GM23338 (cell line): ENCODE measurements around the gene RGS21. TPM values are rescaled to one million over a fixed set of nuclear protein-coding genes. Genes with fewer than 3 reads are reported as not detected.

Experiments
- ATAC-seq: fragments of 200-7000 bp; cut with Tn5 transposase; 3 replicates; pipeline ENCODE4 v1.9.1; 2020
- DNase-seq: peaks from one replicate; pipeline ENCODE4 v3.0.0-alpha.2; 2015; ENCODE audit warnings: low spot score
- H2AFZ ChIP-seq: fragments of 200-600 bp; sonication (generic); 2 replicates; pipeline ENCODE4 v1.8.0; 2016; ENCODE audit warnings: antibody characterized with exemption, mild to moderate bottlenecking, moderate library complexity
- H3F3A ChIP-seq: fragments of 200-600 bp; sonication (generic); replicated peaks from 2 replicates; pipeline ENCODE4 v1.8.0; 2017; ENCODE audit warnings: antibody characterized with exemption, mixed run types, low read depth
- H3K27ac ChIP-seq: fragments of 200-600 bp; sonication (generic); 2 replicates; pipeline ENCODE4 v1.6.1; 2016; ENCODE audit warnings: low read depth
- H3K27me3 ChIP-seq: fragments of 200-600 bp; sonication (generic); 2 replicates; pipeline ENCODE4 v1.8.0; 2016; ENCODE audit warnings: mild to moderate bottlenecking, mixed run types, moderate library complexity; ENCODE audit not compliant: insufficient read depth
- H3K36me3 ChIP-seq: fragments of 200-600 bp; sonication (generic); 2 replicates; pipeline ENCODE4 v1.8.0; 2016; ENCODE audit warnings: mild to moderate bottlenecking; ENCODE audit not compliant: insufficient read depth
- H3K4me1 ChIP-seq: fragments of 200-600 bp; sonication (generic); 2 replicates; pipeline ENCODE4 v1.8.0; 2016; ENCODE audit warnings: mild to moderate bottlenecking, moderate library complexity; ENCODE audit not compliant: insufficient read depth
- H3K4me2 ChIP-seq: fragments of 200-600 bp; sonication (generic); 2 replicates; pipeline ENCODE4 v1.7.1; 2017; ENCODE audit warnings: mixed run types
- H3K4me3 ChIP-seq: fragments of 200-600 bp; sonication (generic); 2 replicates; pipeline ENCODE4 v1.6.1; 2016; ENCODE audit warnings: mixed run types
- H3K79me2 ChIP-seq: fragments of 200-600 bp; sonication (generic); replicated peaks from 2 replicates; pipeline ENCODE4 v1.8.0; 2017; ENCODE audit warnings: mild to moderate bottlenecking; ENCODE audit not compliant: insufficient read depth
- H3K9me2 ChIP-seq: fragments of 200-600 bp; sonication (generic); 2 replicates; pipeline ENCODE4 v1.8.0; 2017; ENCODE audit not compliant: insufficient read depth
- H4K20me1 ChIP-seq: fragments of 200-600 bp; sonication (generic); replicated peaks from 2 replicates; pipeline ENCODE4 v1.8.0; 2017; ENCODE audit warnings: mild to moderate bottlenecking; ENCODE audit not compliant: insufficient read depth
- H3K27ac Mint-ChIP-seq: 2 replicates; pipeline ENCODE4 v1.8.0; 2020; ENCODE audit warnings: inconsistent platforms, mild to moderate bottlenecking, moderate library complexity, mixed read lengths
- H3K27me3 Mint-ChIP-seq: 3 replicates; pipeline ENCODE4 v1.8.0; 2022; ENCODE audit warnings: low read depth, mild to moderate bottlenecking, moderate library complexity, mixed read lengths, inconsistent platforms; ENCODE audit not compliant: insufficient read depth, poor library complexity
- H3K36me3 Mint-ChIP-seq: 3 replicates; pipeline ENCODE4 v1.8.0; 2021; ENCODE audit warnings: low read depth, mild to moderate bottlenecking, inconsistent platforms, moderate library complexity, mixed read lengths
- H3K4me1 Mint-ChIP-seq: 3 replicates; pipeline ENCODE4 v1.8.0; 2020; ENCODE audit warnings: mild to moderate bottlenecking, inconsistent platforms, mixed read lengths
- H3K4me3 Mint-ChIP-seq: 3 replicates; pipeline ENCODE4 v1.8.0; 2021; ENCODE audit warnings: moderate library complexity, mild to moderate bottlenecking, inconsistent platforms, mixed read lengths
- H3K9me3 Mint-ChIP-seq: 3 replicates; pipeline ENCODE4 v1.8.0; 2020; ENCODE audit warnings: moderate library complexity, mild to moderate bottlenecking, inconsistent platforms, mixed read lengths
- CREB1 ChIP-seq: fragments of 250-450 bp; sonication (Bioruptor Pico); IDR thresholded peaks from 2 replicates; pipeline ENCODE4 v1.5.0; 2020; ENCODE audit warnings: low read depth, mild to moderate bottlenecking, moderate library complexity
- CTCF ChIP-seq, 2 experiments: fragments of 200-600 bp in 1 of 2; sonication (generic) in 1 of 2; conservative IDR thresholded peaks; 2 replicates each; pipeline versions ENCODE4 v1.5.1 to v1.6.1; 2016 to 2017; ENCODE audit warnings: antibody characterized with exemption in 2 of 2, low read depth in 2 of 2, mild to moderate bottlenecking in 2 of 2, moderate library complexity in 1 of 2
- ETS1 ChIP-seq: IDR thresholded peaks from 2 replicates; pipeline ENCODE4 v1.6.1; 2016; ENCODE audit warnings: antibody characterized with exemption
- EZH2 ChIP-seq: fragments of 200-600 bp; sonication (generic); IDR thresholded peaks from one replicate; pipeline ENCODE4 v1.8.0; 2017; ENCODE audit warnings: antibody characterized with exemption, mild to moderate bottlenecking, low read depth; ENCODE audit not compliant: unreplicated experiment
- EZH2phosphoT487 ChIP-seq: fragments of 200-600 bp; sonication (generic); IDR thresholded peaks from one replicate; pipeline ENCODE4 v1.8.1; 2018; ENCODE audit warnings: antibody characterized with exemption; ENCODE audit not compliant: unreplicated experiment
- JUNB ChIP-seq: IDR thresholded peaks from one replicate; pipeline ENCODE4 v1.6.1; 2016; ENCODE audit warnings: antibody characterized with exemption; ENCODE audit not compliant: unreplicated experiment
- NANOG ChIP-seq: IDR thresholded peaks from 2 replicates; pipeline ENCODE4 v1.6.1; 2016; ENCODE audit warnings: antibody characterized with exemption, borderline replicate concordance
- POLR2AphosphoS5 ChIP-seq: IDR thresholded peaks from 2 replicates; pipeline ENCODE4 v1.6.1; 2016; ENCODE audit warnings: antibody characterized with exemption, low read depth
- REST ChIP-seq: IDR thresholded peaks from one replicate; pipeline ENCODE4 v1.6.1; 2018; ENCODE audit warnings: antibody characterized with exemption; ENCODE audit not compliant: unreplicated experiment
- STAT1 ChIP-seq: IDR thresholded peaks from one replicate; pipeline ENCODE4 v1.6.1; 2016; ENCODE audit warnings: antibody characterized with exemption; ENCODE audit not compliant: unreplicated experiment
- ZNF114 ChIP-seq: fragments of 250-450 bp; sonication (Bioruptor Pico); IDR thresholded peaks from 2 replicates; pipeline ENCODE4 v1.5.0; 2020; ENCODE audit warnings: mild to moderate bottlenecking, moderate library complexity
- ZNF331 ChIP-seq: fragments of 250-450 bp; sonication (Bioruptor Pico); IDR thresholded peaks from 2 replicates; pipeline ENCODE4 v1.5.0; 2020; ENCODE audit warnings: low read depth, mild to moderate bottlenecking, moderate library complexity
- ZNF462 ChIP-seq: fragments of 250-450 bp; sonication (Bioruptor Pico); IDR thresholded peaks from 2 replicates; pipeline ENCODE4 v1.5.0; 2020; ENCODE audit warnings: mild to moderate bottlenecking, moderate library complexity
- polyA plus RNA-seq: library from polyadenylated mRNA; unstranded; fragments of >200 nt; fragmentation: Nextera tagmentation; extraction: Ambion mirVana; gene quantifications from 2 replicates; pipeline ENCODE4 v1.2.1, GENCODE V29; 2016
- total RNA-seq: library from RNA; depleted of rRNA; stranded (reverse); fragments of >200 nt; shearing (Covaris generic); gene quantifications from 2 replicates; pipeline ENCODE4 v1.2.3, GENCODE V29; 2014

The RGS21 gene
- total and polyA plus RNA-seq, 2 experiments from 2014 or later, result not detected

- H3K4me1 ChIP-seq, result peaks cover 17% of the 10 kb centered on the region; the same call in 1 of the 2 replicates
- no peaks in the 10 kb centered on the region for H3K36me3 ChIP-seq
- peak; percentile 4 for DNase-seq
- H3F3A ChIP-seq, result no peaks in the 10 kb centered on the region
- H3K27ac ChIP-seq, result no peak overlapping the region
- H2AFZ ChIP-seq, result no peak overlapping the region
- no peaks in the 10 kb centered on the region for H3K79me2 ChIP-seq
- Mint-ChIP-seq H3K36me3 (peaks cover 9% of the 10 kb centered on the region; the same call in 2 of the 3 replicates), H3K27me3 (no peaks in the 10 kb centered on the region), H3K27ac (no peak overlapping the region), H3K4me1 (peaks cover 25% of the 10 kb centered on the region), H3K9me3 (peaks cover 8% of the 10 kb centered on the region), H3K4me3 (no peak overlapping the region)
- H3K9me2 ChIP-seq, result no peaks in the 10 kb centered on the region
- no peak for TF ChIP-seq NANOG
- no peak for TF ChIP-seq REST
- TF ChIP-seq EZH2phosphoT487, result no peak
- no peak for TF ChIP-seq ZNF331 (CRISPR knock-in tag)
- TF ChIP-seq ZNF462, result no peak
- no peak for TF ChIP-seq EZH2
- TF ChIP-seq STAT1, result no peak
- no peak for TF ChIP-seq ZNF114 (CRISPR knock-in tag)
- TF ChIP-seq POLR2AphosphoS5, result no peak
- no peak for TF ChIP-seq CREB1 (CRISPR knock-in tag)
- TF ChIP-seq JUNB, result no peak
- no peak for TF ChIP-seq ETS1
- no peak for TF ChIP-seq CTCF (conservative IDR thresholded peaks at IDR 0.05; ENCODE audit: low read depth in 2 of 2)
- no peak for ATAC-seq
- no peak overlapping the region for H3K4me2 ChIP-seq
- H4K20me1 ChIP-seq, result no peaks in the 10 kb centered on the region
- H3K27me3 ChIP-seq, result no peaks in the 10 kb centered on the region
- no peak overlapping the region for H3K4me3 ChIP-seq
Observed at GRCh38 chr1:192342842-192343241, 26.1 kb downstream of the RGS21 start.
